Measurements from ENCODE around the gene MLF2.

MLF2 gene

GRCh38 chr12:6752921-6753771 is at the start of gene MLF2:
MLF2 (minus strand) TSS chr12:6753141; CDS start chr12:6752334, 807 bp downstream.
- peak; percentile 100 for DNase-seq (ENCODE audit: low spot score)

- DNase-seq (ENCODE audit: low spot score) = no peak
Observed at GRCh38 chr12:6799147-6799546, 46.2 kb upstream of the MLF2 start.

GRCh38 chr12:6796576-6796975 is 43.6 kb upstream of the MLF2 start:
- DNase-seq (ENCODE audit: low spot score) = no peak

GRCh38 chr12:6795088-6795487 is 42.1 kb upstream of the MLF2 start:
- DNase-seq (ENCODE audit: low spot score) = no peak

- DNase-seq (ENCODE audit: low spot score) = no peak
Observed at GRCh38 chr12:6792522-6793201, 39.7 kb upstream of the MLF2 start.

GRCh38 chr12:6791931-6792520 is 39.1 kb upstream of the MLF2 start:
- no peak for DNase-seq (ENCODE audit: low spot score)

GRCh38 chr12:6790496-6791150 is 37.7 kb upstream of the MLF2 start:
- no peak for DNase-seq (ENCODE audit: low spot score)

GRCh38 chr12:6788972-6789924 is 36.3 kb upstream of the MLF2 start, which contains the start of gene CD4:
CD4 (plus strand) TSS chr12:6789528; CDS start chr12:6800139, 10,611 bp downstream.
- no peak for DNase-seq (ENCODE audit: low spot score)

- no peak for DNase-seq (ENCODE audit: low spot score)
Observed at GRCh38 chr12:6787309-6787708, 34.4 kb upstream of the MLF2 start.

- no peak for DNase-seq (ENCODE audit: low spot score)
Observed at GRCh38 chr12:6786416-6787094, 33.6 kb upstream of the MLF2 start.

GRCh38 chr12:6784761-6785160 is 31.8 kb upstream of the MLF2 start:
- no peak for DNase-seq (ENCODE audit: low spot score)

- DNase-seq (ENCODE audit: low spot score) = no peak
Observed at GRCh38 chr12:6784296-6784695, 31.4 kb upstream of the MLF2 start.

GRCh38 chr12:6783828-6784227 is 30.9 kb upstream of the MLF2 start:
- DNase-seq (ENCODE audit: low spot score) = no peak

- no peak for DNase-seq (ENCODE audit: low spot score)
Observed at GRCh38 chr12:6782850-6783566, 30.1 kb upstream of the MLF2 start.

GRCh38 chr12:6782119-6782518 is 29.2 kb upstream of the MLF2 start:
- no peak for DNase-seq (ENCODE audit: low spot score)

GRCh38 chr12:6780573-6780972 is 27.6 kb upstream of the MLF2 start:
- no peak for DNase-seq (ENCODE audit: low spot score)

GRCh38 chr12:6779708-6780432 is 26.9 kb upstream of the MLF2 start:
- no peak for DNase-seq (ENCODE audit: low spot score)

- DNase-seq (ENCODE audit: low spot score) = peak; percentile 96
Observed at GRCh38 chr12:6778574-6779550, 25.9 kb upstream of the MLF2 start.
